ENCODE data around the gene COMMD10.

GRCh38 chr5:116088062-116088461 is 3.2 kb downstream of the COMMD10 start:
- TF ChIP-seq POLR2A (IDR thresholded peaks at IDR 0.05) (no peak), CTCF (IDR thresholded peaks at IDR 0.05) (no peak), EP300 (IDR thresholded peaks at IDR 0.05) (no peak)
